ENCODE results near the gene TMEM250. TPM values are rescaled to one million over a fixed set of nuclear protein-coding genes. Genes with fewer than 3 reads are reported as not detected.

TMEM250 gene
- total and polyA plus RNA-seq, 12 donors = 9.7 to 26.4 (median 15.4) TPM

DNA sequence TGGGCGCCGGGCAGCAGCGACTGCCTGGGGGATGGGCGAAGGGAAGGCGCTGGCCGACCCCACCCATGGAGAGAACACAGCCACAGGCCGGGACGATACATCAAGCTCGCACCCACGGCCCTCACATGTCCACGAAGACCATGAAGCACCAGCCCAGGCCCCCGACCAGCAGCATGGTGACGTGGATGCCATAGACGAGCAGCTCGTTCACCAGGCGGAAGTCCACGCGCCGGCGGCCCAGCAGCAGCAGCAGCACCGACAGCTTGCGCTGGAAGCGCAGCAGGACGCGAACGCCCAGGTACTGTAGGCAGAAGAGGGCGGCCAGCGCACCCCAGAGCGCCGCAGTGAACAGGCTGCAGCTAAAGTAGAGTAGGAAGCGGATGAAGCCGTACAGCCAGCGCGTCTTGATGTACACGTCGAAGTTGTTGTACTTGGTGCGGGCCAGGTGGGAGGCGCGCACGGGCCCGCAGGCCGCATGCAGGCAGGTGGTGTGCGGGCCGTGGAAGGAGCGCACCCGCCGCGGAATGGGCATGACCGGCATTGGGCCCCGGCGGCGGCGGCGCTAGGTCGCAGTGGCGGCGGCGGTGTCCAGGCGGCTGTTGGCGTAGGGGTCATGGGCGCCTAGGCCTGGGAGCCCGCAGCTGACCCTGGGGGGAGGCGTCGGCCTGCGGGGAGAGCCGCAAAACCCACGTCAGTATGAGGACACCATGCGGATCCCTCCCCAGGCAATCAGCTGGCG lies 2.1 kb downstream of the TMEM250 start:
- Histone ChIP-seq H3K9me3 (no peaks in the 10 kb centered on the region), H3K27ac (peak overlapping the region in 8 of 10 donors; percentile 86 to 99 (median 97)), H3K36me3 (peaks cover 0 to 33% (median 9%) of the 10 kb centered on the region in 9 donors), H3K4me3 (no peak overlapping the region), H3K4me1 (peaks cover 2 to 35% (median 24%) of the 10 kb centered on the region in 9 donors), H3K27me3 (no peaks in the 10 kb centered on the region)
- no peak for ATAC-seq
- 96 to 97% methylated on average over 69 of the region's 69 CpGs for WGBS, 2 donors
- intact Hi-C loops (cut with DNase I) = loop anchor here in 1 of 10 donors (5.0 kb wide), 1 partner anchor 209 kb away; the partner anchor contains the start of gene CAMSAP1
- TF ChIP-seq CTCF (IDR thresholded peaks at IDR 0.05) = no peak
- no peak for DNase-seq

- peaks cover 2 to 42% (median 25%) of the 10 kb centered on the region in 9 donors for H3K4me1 ChIP-seq
- peaks cover 0 to 33% (median 9%) of the 10 kb centered on the region in 9 donors for H3K36me3 ChIP-seq
- ATAC-seq (no peak), DNase-seq (no peak)
- TF ChIP-seq CTCF (IDR thresholded peaks at IDR 0.05) = no peak
- no peaks in the 10 kb centered on the region for H3K27me3 ChIP-seq
- no peak overlapping the region for H3K27ac ChIP-seq
- H3K4me3 ChIP-seq = no peak overlapping the region
- WGBS, 2 donors = 90 to 93% methylated on average over 22 of the region's 22 CpGs
- H3K9me3 ChIP-seq = no peaks in the 10 kb centered on the region
- intact Hi-C loops (cut with DNase I) = loop anchor here in 1 of 10 donors (5.0 kb wide), 1 partner anchor 208 kb away; the partner anchor contains the start of gene CAMSAP1
Measured at GRCh38 chr9:136115641-136116359, 2.9 kb downstream of the TMEM250 start.

DNA sequence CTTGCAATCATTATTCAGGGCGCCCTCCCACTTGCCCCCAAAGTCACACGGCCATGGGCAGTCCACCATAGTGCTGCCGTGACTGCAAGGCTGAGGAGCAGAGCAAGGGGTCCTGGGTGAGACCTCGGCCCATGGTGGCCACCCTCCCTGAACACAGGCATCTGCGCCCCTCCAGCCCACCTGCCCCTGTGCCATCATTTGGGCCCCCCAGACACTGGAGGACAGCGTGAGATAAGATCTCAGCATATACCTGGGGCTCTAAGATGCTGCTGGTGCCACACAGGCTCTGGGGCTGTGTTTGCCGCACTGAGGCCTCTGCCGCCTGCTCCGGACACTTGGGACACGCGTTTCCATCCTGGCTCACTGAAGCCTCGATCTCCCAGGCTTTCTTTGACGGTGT lies 3.5 kb downstream of the TMEM250 start:
- Histone ChIP-seq H3K4me3 (no peak overlapping the region), H3K36me3 (peaks cover 0 to 33% (median 9%) of the 10 kb centered on the region in 9 donors), H3K27ac (no peak overlapping the region), H3K9me3 (no peaks in the 10 kb centered on the region), H3K4me1 (peaks cover 3 to 42% (median 28%) of the 10 kb centered on the region in 9 donors), H3K27me3 (peaks cover 0 to 4% (median 0%) of the 10 kb centered on the region in 7 donors)
- 89 to 93% methylated on average over 13 of the region's 13 CpGs for WGBS, 2 donors
- no peak for TF ChIP-seq CTCF (IDR thresholded peaks at IDR 0.05)
- no peak for ATAC-seq
- intact Hi-C loops (cut with DNase I) = loop anchor here in 1 of 10 donors (5.0 kb wide), 1 partner anchor 208 kb away; the partner anchor contains the start of gene CAMSAP1
- no peak for DNase-seq

GRCh38 chr9:136114610-136115009 lies 4.1 kb downstream of the TMEM250 start:
- Histone ChIP-seq H3K4me3 (no peak overlapping the region), H3K27me3 (peaks cover 0 to 5% (median 0%) of the 10 kb centered on the region in 7 donors), H3K4me1 (peaks cover 7 to 42% (median 29%) of the 10 kb centered on the region in 9 donors), H3K27ac (no peak overlapping the region), H3K36me3 (peaks cover 0 to 33% (median 9%) of the 10 kb centered on the region in 9 donors), H3K9me3 (no peaks in the 10 kb centered on the region)
- DNase-seq (no peak), ATAC-seq (no peak)
- no peak for TF ChIP-seq CTCF (IDR thresholded peaks at IDR 0.05)
- 93 to 95% methylated on average over 18 of the region's 18 CpGs for WGBS, 2 donors
- intact Hi-C loops (cut with DNase I) = loop anchor here in 1 of 10 donors (5.0 kb wide), 1 partner anchor 207 kb away; the partner anchor contains the start of gene CAMSAP1
